HG03565 (cell line): ENCODE measurements around the gene FGF19.

Experiments used
- ATAC-seq: cut with Tn5 transposase; IDR thresholded peaks from one replicate; pipeline ENCODE4 v1.9.1; 2021; ENCODE audit warnings: mild to moderate bottlenecking, moderate library complexity; ENCODE audit not compliant: unreplicated experiment

FGF19 gene

GRCh38 chr11:69657456-69657910, 46.3 kb downstream of the FGF19 start:
- ATAC-seq, result no peak

GRCh38 chr11:69656536-69657455, 47.0 kb downstream of the FGF19 start:
- ATAC-seq, result no peak

DNA sequence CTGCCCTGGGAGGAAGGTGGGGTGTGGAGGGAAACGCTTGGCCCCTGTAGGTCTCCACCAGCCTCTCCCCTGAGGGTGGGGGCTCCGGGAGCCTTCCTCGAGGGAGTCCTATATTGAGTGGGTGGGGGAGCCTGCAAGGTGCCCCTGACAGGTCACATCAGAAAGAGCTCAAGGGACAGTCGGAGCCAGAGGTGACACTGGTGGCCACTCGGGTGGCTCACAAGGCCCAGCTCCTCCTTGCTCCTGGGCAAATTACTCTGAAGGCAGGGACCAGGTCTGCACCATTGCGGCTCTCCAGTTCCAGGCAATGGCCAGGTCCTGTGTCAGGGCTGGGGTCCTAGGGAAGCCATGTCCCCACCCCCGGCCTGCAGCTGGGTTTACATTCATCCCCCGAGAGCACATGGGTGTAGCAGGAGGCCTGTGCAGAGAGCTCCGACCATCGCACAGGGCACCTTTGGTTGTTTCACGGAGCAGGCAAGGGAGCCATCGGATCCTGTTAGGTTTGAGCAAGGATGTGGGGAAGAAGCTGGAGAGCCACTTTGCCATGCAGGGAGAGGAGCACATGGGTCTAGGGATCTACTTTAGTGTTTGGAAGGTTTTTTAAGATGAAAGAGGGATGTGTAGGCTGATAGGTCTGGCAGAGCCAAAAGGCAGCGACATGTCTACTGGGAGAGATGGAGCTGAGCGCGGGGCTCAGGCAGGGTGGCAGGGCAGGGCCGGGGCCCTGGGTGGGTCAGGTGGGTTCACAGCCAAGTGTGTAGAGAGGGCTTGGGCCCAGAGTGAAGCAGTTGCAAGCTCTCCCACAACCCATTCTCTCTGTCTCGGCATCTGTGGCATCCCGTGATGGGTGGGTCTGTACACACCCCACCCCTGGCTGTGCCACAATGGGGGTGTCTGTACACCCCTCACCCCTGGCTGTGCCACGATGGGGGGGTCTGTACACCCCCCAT, 48.1 kb downstream of the FGF19 start:
- no peak for ATAC-seq

DNA sequence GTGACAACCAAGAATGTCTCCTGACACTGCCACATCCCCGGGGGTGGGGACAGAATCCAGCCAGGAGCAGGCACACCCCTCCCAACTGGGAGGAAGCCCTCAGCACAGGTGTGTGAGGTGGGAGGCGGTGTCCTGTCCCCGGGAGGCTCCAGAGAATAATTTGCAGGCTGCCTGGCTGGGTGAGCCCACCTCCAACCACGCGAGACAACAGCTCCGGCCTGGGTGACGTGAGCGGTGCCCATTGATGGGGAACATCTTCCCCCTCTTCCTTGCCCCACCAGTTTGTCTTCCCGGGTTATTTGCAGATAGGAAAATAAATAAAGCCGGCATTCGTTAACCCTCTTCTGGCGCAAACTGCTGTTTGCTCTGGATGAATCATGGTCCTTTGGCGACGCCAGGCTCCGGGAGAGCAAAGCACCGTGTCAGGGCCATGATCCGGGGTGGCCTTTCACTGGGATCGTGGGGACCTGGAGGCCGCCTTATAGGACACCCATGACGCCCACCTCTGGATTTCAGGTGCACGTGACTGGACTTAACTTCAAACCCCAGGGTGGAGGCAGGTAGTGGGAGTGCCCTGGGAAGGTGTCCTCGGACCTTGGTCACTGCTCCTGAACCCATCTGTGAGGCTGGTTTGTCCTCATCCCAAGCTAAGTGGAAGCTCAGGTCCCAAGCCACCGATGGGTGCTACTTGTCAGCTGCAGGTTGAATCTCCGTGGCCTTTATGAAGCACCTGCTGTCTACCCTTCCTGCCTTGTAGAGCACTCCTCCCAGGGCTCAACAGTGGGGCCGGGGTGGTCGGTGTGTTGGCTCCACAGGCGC, 49.0 kb downstream of the FGF19 start:
- ATAC-seq, result no peak

- no peak for ATAC-seq
Observed at GRCh38 chr11:69654001-69654659, 49.7 kb downstream of the FGF19 start.

GRCh38 chr11:69653406-69653960, 50.3 kb downstream of the FGF19 start:
- ATAC-seq, result no peak

DNA sequence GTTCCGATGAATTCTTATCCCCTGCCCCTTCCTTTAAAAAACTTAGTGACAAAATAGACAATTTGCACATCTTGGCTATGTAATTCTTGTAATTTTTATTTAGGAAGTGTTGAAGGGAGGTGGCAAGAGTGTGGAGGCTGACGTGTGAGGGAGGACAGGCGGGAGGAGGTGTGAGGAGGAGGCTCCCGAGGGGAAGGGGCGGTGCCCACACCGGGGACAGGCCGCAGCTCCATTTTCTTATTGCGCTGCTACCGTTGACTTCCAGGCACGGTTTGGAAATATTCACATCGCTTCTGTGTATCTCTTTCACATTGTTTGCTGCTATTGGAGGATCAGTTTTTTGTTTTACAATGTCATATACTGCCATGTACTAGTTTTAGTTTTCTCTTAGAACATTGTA, 50.8 kb downstream of the FGF19 start:
- no peak for ATAC-seq

DNA sequence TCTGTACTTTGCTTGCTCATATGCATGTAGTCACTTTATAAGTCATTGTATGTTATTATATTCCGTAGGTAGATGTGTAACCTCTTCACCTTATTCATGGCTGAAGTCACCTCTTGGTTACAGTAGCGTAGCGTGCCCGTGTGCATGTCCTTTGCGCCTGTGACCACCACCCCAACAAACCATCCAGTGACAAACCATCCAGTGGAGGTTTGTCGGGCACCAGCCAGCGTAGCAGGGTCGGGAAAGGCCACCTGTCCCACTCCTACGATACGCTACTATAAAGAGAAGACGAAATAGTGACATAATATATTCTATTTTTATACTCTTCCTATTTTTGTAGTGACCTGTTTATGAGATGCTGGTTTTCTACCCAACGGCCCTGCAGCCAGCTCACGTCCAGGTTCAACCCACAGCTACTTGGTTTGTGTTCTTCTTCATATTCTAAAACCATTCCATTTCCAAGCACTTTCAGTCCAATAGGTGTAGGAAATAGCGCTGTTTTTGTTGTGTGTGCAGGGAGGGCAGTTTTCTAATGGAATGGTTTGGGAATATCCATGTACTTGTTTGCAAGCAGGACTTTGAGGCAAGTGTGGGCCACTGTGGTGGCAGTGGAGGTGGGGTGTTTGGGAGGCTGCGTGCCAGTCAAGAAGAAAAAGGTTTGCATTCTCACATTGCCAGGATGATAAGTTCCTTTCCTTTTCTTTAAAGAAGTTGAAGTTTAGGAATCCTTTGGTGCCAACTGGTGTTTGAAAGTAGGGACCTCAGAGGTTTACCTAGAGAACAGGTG, 51.8 kb downstream of the FGF19 start:
- no peak for ATAC-seq

DNA sequence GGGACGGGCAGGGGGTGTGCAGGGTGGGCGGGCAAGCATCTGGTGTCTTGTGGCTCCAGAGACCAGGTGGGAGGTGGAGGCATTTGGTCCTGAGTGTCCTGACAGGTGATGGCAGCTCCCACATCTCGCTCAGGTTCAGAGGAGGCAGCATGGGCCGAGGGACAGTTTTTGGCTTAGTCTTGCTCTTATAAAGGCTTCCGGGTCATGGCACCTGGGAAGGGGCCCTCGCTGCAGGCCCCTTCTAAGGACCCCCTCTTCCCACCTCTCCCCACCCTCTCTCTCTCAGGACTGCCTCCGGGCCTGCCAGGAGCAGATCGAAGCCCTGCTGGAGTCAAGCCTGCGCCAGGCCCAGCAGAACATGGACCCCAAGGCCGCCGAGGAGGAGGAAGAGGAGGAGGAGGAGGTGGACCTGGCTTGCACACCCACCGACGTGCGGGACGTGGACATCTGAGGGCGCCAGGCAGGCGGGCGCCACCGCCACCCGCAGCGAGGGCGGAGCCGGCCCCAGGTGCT, 52.9 kb downstream of the FGF19 start:
- ATAC-seq, result no peak

DNA sequence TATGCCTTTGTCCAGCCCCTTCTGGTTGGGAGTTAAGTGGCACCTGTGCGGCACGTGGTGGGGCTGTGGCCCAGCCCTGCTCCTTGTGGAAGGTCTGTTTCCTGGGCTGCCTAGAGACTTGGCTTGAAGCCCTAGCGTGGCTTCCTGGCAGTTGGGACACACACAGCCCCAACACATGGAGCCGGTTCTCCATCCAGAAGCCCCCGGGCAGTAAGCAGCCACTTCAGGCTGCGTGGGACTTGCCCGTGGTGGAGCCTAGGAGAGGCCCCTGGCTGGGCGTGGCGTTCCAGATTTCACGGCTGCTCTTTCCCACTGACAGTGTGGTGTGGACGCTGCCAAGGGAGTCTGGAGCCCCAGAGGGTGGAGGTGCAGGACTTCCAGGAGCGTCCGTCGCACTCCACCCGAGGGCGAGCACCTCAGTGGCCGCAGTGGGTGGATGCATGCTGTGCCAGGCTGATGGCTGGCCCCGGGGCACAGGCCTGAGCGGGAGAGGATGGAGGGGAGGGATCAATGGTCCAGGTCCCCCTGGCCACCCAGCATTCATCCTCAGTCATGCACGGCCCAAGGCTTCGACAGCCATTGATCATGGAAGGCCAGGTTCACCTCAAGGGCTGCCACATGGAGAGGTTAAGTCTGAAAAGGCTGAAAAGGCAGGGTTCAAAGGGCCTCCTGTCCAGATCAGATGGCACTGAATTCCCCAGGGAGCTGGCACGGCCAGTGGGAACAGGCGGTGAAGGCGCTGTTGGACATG, 53.6 kb downstream of the FGF19 start:
- ATAC-seq, result no peak

- no peak for ATAC-seq
Observed at GRCh38 chr11:69649576-69649900, 54.3 kb downstream of the FGF19 start.

DNA sequence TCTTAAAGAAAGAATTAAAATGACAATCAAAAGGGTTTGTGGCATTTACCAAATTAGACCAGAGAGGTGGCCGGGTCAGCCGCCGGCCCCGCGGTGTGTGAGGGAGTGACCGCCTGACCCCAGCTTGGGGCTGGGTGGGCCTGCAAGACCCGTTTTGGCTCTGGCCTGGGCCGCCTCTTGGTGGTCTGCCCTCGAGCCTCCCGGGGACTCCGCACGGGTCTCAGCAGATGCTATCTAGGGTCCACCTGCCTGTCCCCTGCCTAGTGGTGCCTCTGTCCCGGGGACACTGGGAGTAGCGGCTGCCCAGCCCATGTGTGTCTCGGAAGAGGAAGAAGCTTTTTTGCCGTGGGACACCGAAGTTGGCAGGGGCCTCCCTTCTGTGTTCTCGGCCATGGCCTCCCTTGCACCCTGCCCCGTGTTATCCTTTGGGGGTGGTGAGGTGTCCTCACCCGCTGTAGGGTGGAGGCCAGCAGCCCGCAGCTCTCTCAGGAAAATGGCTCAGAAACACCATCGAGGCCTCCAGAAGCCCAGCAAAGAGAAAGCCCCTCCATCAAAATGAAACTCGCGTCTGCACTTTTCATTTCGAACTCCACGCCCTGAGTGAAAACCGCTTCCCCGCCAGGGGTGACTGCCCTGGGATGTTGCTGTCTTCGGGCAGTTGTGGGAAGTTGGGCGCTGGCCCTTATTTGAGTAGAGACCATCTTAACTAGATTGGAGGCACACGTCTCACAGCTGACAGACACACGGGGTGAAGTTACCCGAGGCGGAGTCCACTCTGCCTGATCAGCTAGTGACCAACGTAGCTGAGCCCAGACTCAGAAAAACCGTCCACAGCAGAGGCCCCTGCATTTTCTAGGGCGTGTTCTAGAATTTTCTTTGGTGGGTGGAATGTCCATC, 54.9 kb downstream of the FGF19 start:
- ATAC-seq, result no peak
